ENCODE measurements around the gene AP3D1.

GRCh38 chr19:2111886-2112285 is 39.5 kb downstream of the AP3D1 start:
- TF ChIP-seq CTCF (IDR thresholded peaks at IDR 0.05), result no peak
- TF ChIP-seq ZFX (IDR thresholded peaks at IDR 0.05; ENCODE audit: borderline replicate concordance), result no peak
